Spinal cord (tissue), 10 donors: ENCODE measurements around the gene TMEM203. TPM values are rescaled to one million over a fixed set of nuclear protein-coding genes. Genes with fewer than 3 reads are reported as not detected.

Experiments used
- DNase-seq, 6 donors: peaks; one replicate each; pipeline versions ENCODE4 v3.0.0 to v3.0.0-alpha.2; 2013 to 2015; ENCODE audit warnings: low spot score in 6 of 6, low read depth in 4 of 6
- H3K27ac ChIP-seq: one replicate; pipeline ENCODE4 v1.5.1; 2013; ENCODE audit warnings: low read depth, low read length, control low read depth
- H3K27me3 ChIP-seq: one replicate; pipeline ENCODE4 v1.6.1; 2013; ENCODE audit warnings: low read length; ENCODE audit not compliant: control insufficient read depth, insufficient read depth
- H3K36me3 ChIP-seq: one replicate; pipeline ENCODE4 v1.6.1; 2013; ENCODE audit warnings: low read length; ENCODE audit not compliant: control insufficient read depth, insufficient read depth
- H3K4me1 ChIP-seq: one replicate; pipeline ENCODE4 v1.6.1; 2013; ENCODE audit warnings: low read length; ENCODE audit not compliant: control insufficient read depth, insufficient read depth
- H3K4me3 ChIP-seq: one replicate; pipeline ENCODE4 v1.5.1; 2013; ENCODE audit warnings: low read depth, low read length, control low read depth
- H3K9me3 ChIP-seq: one replicate; pipeline ENCODE4 v1.6.1; 2013; ENCODE audit warnings: low read length; ENCODE audit not compliant: control insufficient read depth, insufficient read depth
- WGBS: methylation state at CpG from one replicate; pipeline ENCODE4 v1.1.5; 2013; ENCODE audit warnings: missing lambda C conversion rate; ENCODE audit not compliant: insufficient coverage; 5-methylcytosine and 5-hydroxymethylcytosine counted together
- polyA plus RNA-seq, 2 donors: library from polyadenylated mRNA; unstranded; fragments of 120-200 nt; gene quantifications; one replicate each; pipeline ENCODE4 v1.2.1, GENCODE V29; 2013; ENCODE audit not compliant: insufficient read length in 2 of 2
- total RNA-seq, 2 donors: library from RNA; depleted of rRNA in 1 of 2; stranded (reverse); fragments of 120-200 nt in 1 of 2; fragments of >200 nt in 1 of 2; gene quantifications; one replicate each; pipeline versions ENCODE4 v1.2.3 to v1.2.4, GENCODE V29; 2013 to 2014
- donor health status: healthy.

Gene TMEM203
- total and polyA plus RNA-seq, 4 donors, result 28.5 to 50.7 (median 41.4) TPM

- peaks cover 51% of the 10 kb centered on the region for H3K27me3 ChIP-seq
These were observed 37.5 kb downstream of the TMEM203 start for GRCh38 chr9:137167747-137168572.

DNA sequence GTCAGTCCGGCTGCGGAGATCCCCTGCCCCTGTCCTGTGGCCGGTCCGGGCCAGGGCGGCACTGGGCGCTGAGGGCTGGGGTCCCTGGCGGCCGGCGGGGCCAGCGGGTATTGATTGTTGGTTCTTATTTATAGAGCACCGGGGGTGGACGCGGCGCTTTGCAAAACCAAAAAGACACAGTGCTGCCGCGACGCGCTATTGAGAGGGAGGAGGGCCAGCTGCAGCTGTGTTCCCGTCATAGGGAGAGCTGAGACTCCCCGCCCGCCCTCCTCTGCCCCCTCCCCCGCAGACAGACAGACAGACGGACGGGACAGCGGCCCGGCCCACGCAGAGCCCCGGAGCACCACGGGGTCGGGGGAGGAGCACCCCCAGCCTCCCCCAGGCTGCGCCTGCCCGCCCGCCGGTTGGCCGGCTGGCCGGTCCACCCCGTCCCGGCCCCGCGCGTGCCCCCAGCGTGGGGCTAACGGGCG, 38.1 kb downstream of the TMEM203 start:
- Histone ChIP-seq H3K36me3 (peaks cover 42% of the 10 kb centered on the region), H3K27ac (no peak overlapping the region), H3K4me3 (no peak overlapping the region), H3K4me1 (peaks cover 30% of the 10 kb centered on the region), H3K27me3 (peaks cover 57% of the 10 kb centered on the region), H3K9me3 (no peaks in the 10 kb centered on the region)
- WGBS, result 23% methylated on average over 27 of the region's 44 CpGs
- peak in 1 of 6 donors; percentile 51 for DNase-seq

More at GRCh38 chr9:137167747-137168572, 37.5 kb downstream of the TMEM203 start:
- H3K27ac ChIP-seq, result no peak overlapping the region
- peak in 3 of 6 donors; percentile 6 to 77 (median 35) for DNase-seq
- H3K4me3 ChIP-seq, result no peak overlapping the region
- 7% methylated on average over 55 of the region's 57 CpGs for WGBS
- no peaks in the 10 kb centered on the region for H3K9me3 ChIP-seq
- peaks cover 25% of the 10 kb centered on the region for H3K4me1 ChIP-seq
- H3K36me3 ChIP-seq, result peaks cover 41% of the 10 kb centered on the region

GRCh38 chr9:137166380-137167229, 38.8 kb downstream of the TMEM203 start:
- Histone ChIP-seq H3K27ac (no peak overlapping the region), H3K36me3 (peaks cover 48% of the 10 kb centered on the region), H3K4me3 (no peak overlapping the region), H3K27me3 (peaks cover 62% of the 10 kb centered on the region), H3K4me1 (peaks cover 30% of the 10 kb centered on the region), H3K9me3 (no peaks in the 10 kb centered on the region)
- 57% methylated on average over 22 of the region's 22 CpGs for WGBS
- DNase-seq, result peak in 1 of 6 donors; percentile 31

DNA sequence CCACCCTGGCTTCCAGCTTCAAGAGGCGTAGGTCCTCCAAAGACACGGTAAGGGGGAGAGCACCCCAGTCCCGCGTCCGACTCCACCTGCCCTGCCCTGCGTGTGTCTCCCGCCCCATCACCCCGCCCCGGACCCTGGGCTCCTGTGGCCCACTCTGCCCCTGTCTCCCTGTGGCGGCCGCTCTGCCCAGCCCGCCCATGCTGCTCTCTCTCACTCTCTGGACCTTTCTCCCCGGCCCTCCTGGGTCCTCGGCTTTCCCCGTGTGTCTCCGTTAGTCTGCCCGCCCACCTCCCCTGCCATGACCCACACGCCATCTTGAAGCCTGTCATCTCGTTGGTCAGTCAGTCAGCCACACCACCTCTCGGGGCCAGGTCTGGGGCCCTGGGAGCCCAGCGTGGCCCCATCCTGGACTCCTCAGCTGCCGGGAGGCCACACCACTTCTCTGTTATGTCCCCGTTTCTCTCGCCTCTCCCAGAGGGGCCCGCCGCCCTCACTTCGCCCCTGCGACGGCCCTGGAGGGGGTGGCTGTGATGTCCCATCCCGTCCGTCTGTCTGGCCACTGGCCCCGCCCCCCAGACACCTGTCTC, 40.1 kb downstream of the TMEM203 start:
- Histone ChIP-seq H3K36me3 (peaks cover 53% of the 10 kb centered on the region), H3K9me3 (no peaks in the 10 kb centered on the region), H3K4me1 (peaks cover 26% of the 10 kb centered on the region), H3K4me3 (no peak overlapping the region), H3K27ac (no peak overlapping the region), H3K27me3 (peaks cover 65% of the 10 kb centered on the region)
- WGBS, result 81% methylated on average over 32 of the region's 32 CpGs
- no peak for DNase-seq

- H3K36me3 ChIP-seq, result peaks cover 60% of the 10 kb centered on the region
- no peak overlapping the region for H3K4me3 ChIP-seq
- peaks cover 68% of the 10 kb centered on the region for H3K27me3 ChIP-seq
- peaks cover 20% of the 10 kb centered on the region for H3K4me1 ChIP-seq
- DNase-seq, result no peak
- 68% methylated on average over 22 of the region's 34 CpGs for WGBS
- H3K27ac ChIP-seq, result no peak overlapping the region
- no peaks in the 10 kb centered on the region for H3K9me3 ChIP-seq
These were observed 40.8 kb downstream of the TMEM203 start for GRCh38 chr9:137164370-137165249.

- H3K4me1 ChIP-seq, result peaks cover 20% of the 10 kb centered on the region
- peaks cover 68% of the 10 kb centered on the region for H3K36me3 ChIP-seq
- H3K9me3 ChIP-seq, result no peaks in the 10 kb centered on the region
- H3K27ac ChIP-seq, result no peak overlapping the region
- no peak overlapping the region for H3K4me3 ChIP-seq
- H3K27me3 ChIP-seq, result peaks cover 72% of the 10 kb centered on the region
- DNase-seq, result no peak
- 80% methylated on average over 22 of the region's 22 CpGs for WGBS
These were observed 41.6 kb downstream of the TMEM203 start for GRCh38 chr9:137163805-137164204.

DNA sequence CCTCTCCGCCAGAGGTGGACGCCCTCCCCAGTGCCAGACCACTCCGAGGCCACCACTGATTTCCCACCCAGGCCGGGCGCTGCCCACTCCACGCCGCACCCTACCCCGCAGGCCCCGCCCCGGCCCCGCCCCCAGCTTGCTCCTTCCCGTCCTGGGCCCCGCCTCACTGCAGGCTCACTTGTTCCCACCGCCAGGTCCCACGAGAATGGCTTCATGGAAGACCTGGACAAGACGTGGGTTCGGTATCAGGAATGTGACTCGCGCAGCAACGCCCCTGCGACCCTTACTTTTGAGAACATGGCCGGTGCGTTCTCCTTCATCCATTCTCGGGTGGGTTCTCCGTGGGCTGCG, 42.1 kb downstream of the TMEM203 start:
- 31% methylated on average over 24 of the region's 26 CpGs for WGBS
- Histone ChIP-seq H3K9me3 (no peaks in the 10 kb centered on the region), H3K4me3 (no peak overlapping the region), H3K27me3 (peaks cover 76% of the 10 kb centered on the region), H3K27ac (no peak overlapping the region), H3K4me1 (peaks cover 20% of the 10 kb centered on the region), H3K36me3 (peaks cover 72% of the 10 kb centered on the region)
- DNase-seq, result no peak

DNA sequence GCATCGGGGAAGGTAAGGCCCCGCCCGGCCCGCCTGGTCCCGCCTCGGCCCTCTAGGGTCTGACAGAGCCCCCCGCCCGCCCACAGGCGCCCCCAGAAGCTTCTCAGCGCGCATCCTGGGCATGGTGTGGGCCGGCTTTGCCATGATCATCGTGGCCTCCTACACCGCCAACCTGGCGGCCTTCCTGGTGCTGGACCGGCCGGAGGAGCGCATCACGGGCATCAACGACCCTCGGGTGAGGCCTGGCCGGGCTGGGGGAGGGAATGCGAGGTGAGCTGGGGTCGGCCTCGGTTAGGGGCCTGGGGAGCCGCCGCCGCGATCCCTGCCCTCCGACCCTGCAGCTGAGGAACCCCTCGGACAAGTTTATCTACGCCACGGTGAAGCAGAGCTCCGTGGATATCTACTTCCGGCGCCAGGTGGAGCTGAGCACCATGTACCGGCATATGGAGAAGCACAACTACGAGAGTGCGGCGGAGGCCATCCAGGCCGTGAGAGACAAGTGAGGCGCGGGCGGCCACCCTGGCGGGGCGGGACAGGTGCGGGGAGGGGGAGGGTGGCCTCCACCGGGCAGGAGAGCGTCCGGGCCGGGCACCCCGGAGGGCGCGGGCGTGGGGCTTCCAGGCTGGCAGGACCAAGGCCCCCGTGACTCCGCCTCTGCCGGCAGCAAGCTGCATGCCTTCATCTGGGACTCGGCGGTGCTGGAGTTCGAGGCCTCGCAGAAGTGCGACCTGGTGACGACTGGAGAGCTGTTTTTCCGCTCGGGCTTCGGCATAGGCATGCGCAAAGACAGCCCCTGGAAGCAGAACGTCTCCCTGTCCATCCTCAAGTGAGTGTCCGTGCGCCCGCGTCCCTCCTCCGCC, 42.7 kb downstream of the TMEM203 start:
- H3K9me3 ChIP-seq, result no peaks in the 10 kb centered on the region
- H3K4me1 ChIP-seq, result peaks cover 15% of the 10 kb centered on the region
- peaks cover 79% of the 10 kb centered on the region for H3K36me3 ChIP-seq
- no peak overlapping the region for H3K27ac ChIP-seq
- H3K4me3 ChIP-seq, result no peak overlapping the region
- peaks cover 79% of the 10 kb centered on the region for H3K27me3 ChIP-seq
- WGBS, result 10% methylated on average over 74 of the region's 74 CpGs
- DNase-seq, result peak in 1 of 6 donors; percentile 62
